AG04450 (cell line): ENCODE results near the gene ZFP36L1. TPM values are rescaled to one million over a fixed set of nuclear protein-coding genes. Genes with fewer than 3 reads are reported as not detected.

Experiments used
- CTCF ChIA-PET: fragments of 300-600, 350-600 bp; formaldehyde crosslinking; extraction: SDS; loops from one replicate; lab custom pipeline; 2022; ENCODE audit warnings: antibody characterized with exemption, inconsistent platforms; lab: Charles Lee
- POLR2A ChIA-PET: fragments of 350-600 bp; formaldehyde crosslinking; extraction: SDS; loops from one replicate; lab custom pipeline; 2021; ENCODE audit warnings: antibody characterized with exemption, inconsistent platforms; lab: Yijun Ruan, JAX
- DNase-seq: peaks from one replicate; pipeline ENCODE4 v3.0.0-alpha.2; 2011; ENCODE audit warnings: low read depth, low spot score
- H3K27ac ChIP-seq: one replicate; pipeline ENCODE4 v1.5.1; 2012; ENCODE audit warnings: low read depth, low read length, control low read depth
- H3K27me3 ChIP-seq: one replicate; pipeline ENCODE4 v1.6.0; 2012; ENCODE audit warnings: low read length; ENCODE audit not compliant: control insufficient read depth, insufficient read depth
- H3K4me3 ChIP-seq: 2 replicates; pipeline ENCODE4 v1.5.1; 2011; ENCODE audit warnings: mild to moderate bottlenecking, low read depth, low read length, control low read depth
- H3K9me3 ChIP-seq: 2 replicates; pipeline ENCODE4 v1.5.1; 2012; ENCODE audit warnings: low read length; ENCODE audit not compliant: control insufficient read depth, insufficient read depth
- polyA plus RNA-seq: library from polyadenylated mRNA; depleted of rRNA; stranded (reverse); fragments of >200 nt; gene quantifications from 2 replicates; pipeline ENCODE4 v1.2.3, GENCODE V29; 2011
- TF ChIP-seq, protein P1 (sequence below): IDR thresholded peaks from 2 replicates; pipeline ENCODE4 v1.5.1; 2011; ENCODE audit warnings: low read depth, low read length, control low read depth, inconsistent platforms

The ZFP36L1 gene
- polyA plus RNA-seq, 1 experiment: 54.4 TPM

DNA sequence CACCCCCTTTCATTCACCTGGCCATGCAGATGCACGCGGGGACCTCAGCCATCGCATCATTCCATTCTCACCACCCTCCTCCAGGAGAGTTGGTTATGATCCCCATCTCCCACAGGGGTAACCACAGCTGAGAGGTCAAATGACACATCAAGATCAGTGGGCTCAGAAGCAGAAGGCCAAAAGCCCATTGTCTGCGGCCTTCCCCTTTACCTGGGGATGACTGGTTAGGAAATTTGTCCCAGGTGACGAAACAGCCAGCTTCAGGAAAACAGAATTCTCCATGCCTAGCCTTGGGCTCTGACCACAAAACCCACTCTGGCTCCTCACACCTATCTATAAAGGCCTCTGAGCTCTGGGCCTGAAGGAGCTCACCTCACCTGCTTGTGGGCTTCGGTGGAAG is 36.1 kb downstream of the ZFP36L1 start:
- Histone ChIP-seq H3K4me3 (no peak overlapping the region), H3K9me3 (no peaks in the 10 kb centered on the region), H3K27me3 (no peaks in the 10 kb centered on the region), H3K27ac (no peak overlapping the region)
- ChIA-PET POLR2A (no interaction called here), CTCF (no interaction called here)
- no peak for DNase-seq
- TF ChIP-seq, protein P1, sequence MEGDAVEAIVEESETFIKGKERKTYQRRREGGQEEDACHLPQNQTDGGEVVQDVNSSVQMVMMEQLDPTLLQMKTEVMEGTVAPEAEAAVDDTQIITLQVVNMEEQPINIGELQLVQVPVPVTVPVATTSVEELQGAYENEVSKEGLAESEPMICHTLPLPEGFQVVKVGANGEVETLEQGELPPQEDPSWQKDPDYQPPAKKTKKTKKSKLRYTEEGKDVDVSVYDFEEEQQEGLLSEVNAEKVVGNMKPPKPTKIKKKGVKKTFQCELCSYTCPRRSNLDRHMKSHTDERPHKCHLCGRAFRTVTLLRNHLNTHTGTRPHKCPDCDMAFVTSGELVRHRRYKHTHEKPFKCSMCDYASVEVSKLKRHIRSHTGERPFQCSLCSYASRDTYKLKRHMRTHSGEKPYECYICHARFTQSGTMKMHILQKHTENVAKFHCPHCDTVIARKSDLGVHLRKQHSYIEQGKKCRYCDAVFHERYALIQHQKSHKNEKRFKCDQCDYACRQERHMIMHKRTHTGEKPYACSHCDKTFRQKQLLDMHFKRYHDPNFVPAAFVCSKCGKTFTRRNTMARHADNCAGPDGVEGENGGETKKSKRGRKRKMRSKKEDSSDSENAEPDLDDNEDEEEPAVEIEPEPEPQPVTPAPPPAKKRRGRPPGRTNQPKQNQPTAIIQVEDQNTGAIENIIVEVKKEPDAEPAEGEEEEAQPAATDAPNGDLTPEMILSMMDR: no peak

GRCh38 chr14:68756000-68756481 is 36.8 kb downstream of the ZFP36L1 start:
- ChIA-PET CTCF (no interaction called here), POLR2A (no interaction called here)
- TF ChIP-seq, protein P1: no peak
- H3K27me3 ChIP-seq: no peaks in the 10 kb centered on the region
- H3K9me3 ChIP-seq: no peaks in the 10 kb centered on the region
- H3K27ac ChIP-seq: no peak overlapping the region
- DNase-seq: no peak
- no peak overlapping the region for H3K4me3 ChIP-seq

DNA sequence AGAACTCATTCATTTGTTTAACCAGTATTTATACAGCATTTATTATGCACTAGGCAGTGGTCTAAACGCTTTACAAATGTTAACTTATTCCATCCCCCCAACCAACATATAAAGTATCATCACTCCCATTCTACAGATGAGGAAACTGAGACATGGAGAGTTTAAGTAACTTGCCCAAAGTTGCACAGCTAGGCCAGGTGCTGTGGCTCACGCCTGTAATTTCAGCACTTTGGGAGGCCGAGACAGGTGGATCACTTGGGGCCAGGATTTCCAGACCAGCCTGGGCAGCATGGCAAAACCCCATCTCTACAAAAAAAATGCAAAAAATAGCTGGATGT is 37.9 kb downstream of the ZFP36L1 start:
- H3K27me3 ChIP-seq: no peaks in the 10 kb centered on the region
- H3K27ac ChIP-seq: no peak overlapping the region
- H3K4me3 ChIP-seq: no peak overlapping the region
- TF ChIP-seq, protein P1: no peak
- CTCF ChIA-PET: no interaction called here
- no peaks in the 10 kb centered on the region for H3K9me3 ChIP-seq
- no peak for DNase-seq
- POLR2A ChIA-PET: no interaction called here

DNA sequence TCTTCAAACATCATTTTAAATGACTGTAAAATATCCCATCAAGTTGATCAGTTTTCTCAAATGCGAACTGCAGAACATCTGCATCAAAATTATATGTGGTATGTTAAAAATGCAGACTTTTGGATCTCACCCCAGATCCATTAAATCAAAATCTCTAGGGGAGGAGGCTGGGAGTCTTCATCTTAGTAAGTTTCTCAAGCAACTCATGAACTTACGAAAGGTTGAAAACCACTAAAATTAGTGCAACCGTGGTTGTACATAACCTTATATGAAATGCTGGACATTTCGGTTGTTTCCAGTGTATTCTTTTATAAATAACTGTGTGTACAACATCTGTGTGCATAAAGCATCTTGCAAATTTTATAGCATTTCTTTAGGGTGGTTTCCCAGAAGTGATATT is 39.2 kb downstream of the ZFP36L1 start:
- TF ChIP-seq, protein P1: no peak
- ChIA-PET POLR2A (no interaction called here), CTCF (no interaction called here)
- H3K9me3 ChIP-seq: no peaks in the 10 kb centered on the region
- H3K27me3 ChIP-seq: no peaks in the 10 kb centered on the region
- DNase-seq: no peak
- no peak overlapping the region for H3K4me3 ChIP-seq
- H3K27ac ChIP-seq: no peak overlapping the region

DNA sequence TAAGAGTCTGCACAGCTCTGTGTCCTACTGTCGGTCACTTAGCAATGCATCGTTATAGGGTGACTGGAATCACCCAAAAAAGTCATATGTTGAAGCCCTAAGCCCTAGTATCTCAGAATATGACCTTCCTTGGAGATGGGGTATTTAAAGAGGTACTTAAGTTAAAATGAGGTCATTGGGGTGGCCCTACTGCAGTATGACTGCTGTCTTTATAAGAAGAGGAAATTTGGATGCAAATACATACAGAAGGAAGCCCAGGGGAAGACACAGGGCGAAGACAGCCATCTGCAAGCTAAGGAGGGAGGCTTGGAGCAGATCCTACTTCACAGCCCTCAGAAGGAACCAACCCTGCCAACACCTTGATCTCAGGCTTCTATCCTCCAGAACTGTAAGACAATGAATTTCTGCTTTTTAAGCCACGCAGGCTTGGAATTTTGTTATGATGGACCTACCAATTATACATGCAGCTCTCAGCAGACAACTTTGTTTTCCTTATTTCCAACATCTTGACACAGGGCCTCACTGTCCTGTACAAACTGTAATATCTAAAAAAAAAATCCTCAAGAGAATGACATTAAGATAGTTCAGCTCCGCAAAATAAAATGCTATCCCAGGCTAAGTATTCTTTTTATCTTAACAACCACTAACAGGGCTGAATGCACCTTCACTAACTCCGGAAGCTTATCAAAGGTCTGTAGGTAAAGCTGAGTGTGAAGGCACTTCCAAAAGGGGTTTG is 40.4 kb downstream of the ZFP36L1 start:
- no peak for DNase-seq
- Histone ChIP-seq H3K4me3 (no peak overlapping the region), H3K9me3 (no peaks in the 10 kb centered on the region), H3K27ac (no peak overlapping the region), H3K27me3 (no peaks in the 10 kb centered on the region)
- CTCF ChIA-PET: no interaction called here
- TF ChIP-seq, protein P1: no peak
- POLR2A ChIA-PET: no interaction called here
